Esophagus muscularis mucosa (tissue), 4 donors: ENCODE measurements around the gene LRMDA. TPM values are rescaled to one million over a fixed set of nuclear protein-coding genes. Genes with fewer than 3 reads are reported as not detected.
A peak's percentile ranks its signal among the peaks of the same experiment; 100 is the strongest.

Experiments used
- DNase-seq: peaks from one replicate; pipeline ENCODE4 v3.0.0-alpha.2; 2017; ENCODE audit errors: extremely low spot score
- H3K27ac ChIP-seq, 4 donors: fragments of 200-600 bp; sonication (generic); replicated peaks in 1 of 4; 1 replicate in 3 of 4; 2 replicates in 1 of 4; pipeline ENCODE4 v1.5.1; 2016 to 2019; ENCODE audit warnings: mild to moderate bottlenecking in 1 of 4
- H3K27me3 ChIP-seq, 4 donors: fragments of 200-600 bp; sonication (generic); one replicate each; pipeline versions ENCODE4 v1.5.1 to v1.6.0; 2016 to 2019
- H3K36me3 ChIP-seq, 4 donors: fragments of 200-600 bp; sonication (generic); one replicate each; pipeline ENCODE4 v1.5.1; 2016 to 2019
- H3K4me1 ChIP-seq, 4 donors: fragments of 200-600 bp; sonication (generic); one replicate each; pipeline ENCODE4 v1.5.1; 2016 to 2019
- H3K4me3 ChIP-seq, 4 donors: fragments of 200-600 bp; sonication (generic); 1 replicate in 2 of 4; 2 replicates in 2 of 4; pipeline ENCODE4 v1.5.1; 2016 to 2019; ENCODE audit warnings: mild to moderate bottlenecking in 4 of 4, moderate library complexity in 1 of 4
- H3K9me3 ChIP-seq, 4 donors: fragments of 200-600 bp; sonication (generic); 1 replicate in 3 of 4; 2 replicates in 1 of 4; pipeline ENCODE4 v1.5.1; 2016 to 2019
- CTCF ChIP-seq, 3 experiments: fragments of 200-600 bp in 2 of 3; fragments of 450-650 bp in 1 of 3; sonication (generic) in 2 of 3; IDR thresholded peaks; one replicate each; pipeline ENCODE4 v1.5.1; 2017 to 2019; ENCODE audit warnings: antibody characterized with exemption in 3 of 3, mild to moderate bottlenecking in 2 of 3, moderate library complexity in 1 of 3
- EP300 ChIP-seq: sonication (generic); formaldehyde crosslinking; IDR thresholded peaks from one replicate; pipeline ENCODE4 v1.6.1; 2017; ENCODE audit warnings: antibody characterized with exemption
- POLR2A ChIP-seq: fragments of 450-650 bp; IDR thresholded peaks from one replicate; pipeline ENCODE4 v1.6.1; 2017; ENCODE audit warnings: antibody characterized with exemption, moderate library complexity, mild to moderate bottlenecking, low read depth
- POLR2AphosphoS5 ChIP-seq, 2 donors: sonication (generic); formaldehyde crosslinking; IDR thresholded peaks; one replicate each; pipeline ENCODE4 v1.6.1; 2017; ENCODE audit warnings: antibody characterized with exemption in 2 of 2
- WGBS: methylation state at CpG from one replicate; pipeline ENCODE4 v1.1.5; 2018; 5-methylcytosine and 5-hydroxymethylcytosine counted together
- intact Hi-C: fragments of 100-400 bp; cut with DNase I; formaldehyde crosslinking; loops from one replicate; pipeline ENCODE4 v1.15.1; 2023
- total RNA-seq, 4 donors: library from RNA; depleted of rRNA; stranded (reverse); fragments of >200 nt; gene quantifications; one replicate each; pipeline versions ENCODE4 v1.1.0 to v1.2.1, GENCODE V29; 2016

Gene LRMDA
- total RNA-seq, 4 donors from 2014 or later: 14.3 to 34.9 (median 26.5) TPM

- intact Hi-C loops: no loop called here
- Histone ChIP-seq H3K27me3 (no peaks in the 10 kb centered on the region), H3K36me3 (no peaks in the 10 kb centered on the region), H3K4me3 (no peak overlapping the region), H3K27ac (no peak overlapping the region), H3K9me3 (no peaks in the 10 kb centered on the region), H3K4me1 (no peaks in the 10 kb centered on the region)
- no peak for DNase-seq
- TF ChIP-seq CTCF (IDR thresholded peaks at IDR 0.05) (no peak), POLR2AphosphoS5 (IDR thresholded peaks at IDR 0.05) (no peak), EP300 (no peak), POLR2A (no peak)
- WGBS: 97% methylated on average over 14 of the region's 15 CpGs
These were observed 305.6 kb downstream of the LRMDA start for GRCh38 chr10:75736889-75737579.

GRCh38 chr10:75737580-75737949 is 306.1 kb downstream of the LRMDA start:
- Histone ChIP-seq H3K4me1 (peaks cover 0 to 5% (median 1%) of the 10 kb centered on the region in 4 donors), H3K9me3 (no peaks in the 10 kb centered on the region), H3K36me3 (no peaks in the 10 kb centered on the region), H3K4me3 (no peak overlapping the region), H3K27ac (no peak overlapping the region), H3K27me3 (no peaks in the 10 kb centered on the region)
- WGBS: 88% methylated on average over 3 of the region's 3 CpGs
- no peak for DNase-seq
- intact Hi-C loops: no loop called here
- TF ChIP-seq EP300 (no peak), CTCF (IDR thresholded peaks at IDR 0.05) (no peak), POLR2A (no peak), POLR2AphosphoS5 (IDR thresholded peaks at IDR 0.05) (no peak)

- no peak for TF ChIP-seq CTCF (IDR thresholded peaks at IDR 0.05)
- no peak for TF ChIP-seq POLR2A
- no peak for TF ChIP-seq POLR2AphosphoS5 (IDR thresholded peaks at IDR 0.05)
- no peak for TF ChIP-seq EP300
- intact Hi-C loops: no loop called here
- Histone ChIP-seq H3K27ac (no peak overlapping the region), H3K36me3 (no peaks in the 10 kb centered on the region), H3K4me1 (peaks cover 0 to 18% (median 15%) of the 10 kb centered on the region in 4 donors), H3K4me3 (no peak overlapping the region), H3K9me3 (no peaks in the 10 kb centered on the region), H3K27me3 (no peaks in the 10 kb centered on the region)
- over 99% methylated on average over 9 of the region's 9 CpGs for WGBS
- DNase-seq: peak; percentile 87
These were observed 307.5 kb downstream of the LRMDA start for GRCh38 chr10:75738924-75739323.

GRCh38 chr10:75739414-75740143 is 308.2 kb downstream of the LRMDA start:
- no peaks in the 10 kb centered on the region for H3K9me3 ChIP-seq
- H3K4me1 ChIP-seq: peaks cover 0 to 24% (median 21%) of the 10 kb centered on the region in 4 donors
- no peak overlapping the region for H3K27ac ChIP-seq
- H3K27me3 ChIP-seq: no peaks in the 10 kb centered on the region
- 92% methylated on average over 8 of the region's 8 CpGs for WGBS
- H3K4me3 ChIP-seq: no peak overlapping the region
- no peak for DNase-seq
- H3K36me3 ChIP-seq: no peaks in the 10 kb centered on the region
- TF ChIP-seq EP300 (no peak), POLR2AphosphoS5 (IDR thresholded peaks at IDR 0.05) (no peak), CTCF (IDR thresholded peaks at IDR 0.05) (no peak), POLR2A (no peak)
- intact Hi-C loops: no loop called here
